Kasumi-1 (cell line): ENCODE results near the gene ZNF775.

Source experiments
- DNase-seq, 2 experiments: peaks; one replicate each; lab custom pipeline; 2025; lab: John Stamatoyannopoulos, UW

Gene ZNF775

GRCh38 chr7:150378853-150379440 lies at the start of gene ZNF775:
Gene ZNF775, plus strand, starts transcription at chr7:150379330. Its CDS starts 9,141 bp downstream, at chr7:150388471.
- DNase-seq = peak; percentile 91 to 93

- no peak for DNase-seq
These were observed 49.6 kb upstream of the ZNF775 start for GRCh38 chr7:150329331-150330120.

GRCh38 chr7:150330211-150330885 lies 48.8 kb upstream of the ZNF775 start:
- no peak for DNase-seq

GRCh38 chr7:150332852-150333635 lies 46.1 kb upstream of the ZNF775 start:
- DNase-seq = no peak

- DNase-seq = no peak
These were observed 45.5 kb upstream of the ZNF775 start for GRCh38 chr7:150333659-150334058.

- DNase-seq = no peak
These were observed 45.0 kb upstream of the ZNF775 start for GRCh38 chr7:150334108-150334507.

GRCh38 chr7:150335108-150335773 lies 43.9 kb upstream of the ZNF775 start:
- no peak for DNase-seq

- DNase-seq = no peak
These were observed 43.4 kb upstream of the ZNF775 start for GRCh38 chr7:150335774-150336112.

- DNase-seq = no peak
These were observed 42.4 kb upstream of the ZNF775 start for GRCh38 chr7:150336746-150337145.

GRCh38 chr7:150337179-150337578 lies 42.0 kb upstream of the ZNF775 start:
- DNase-seq = no peak

- peak in 1 of 2 experiments; percentile 37 for DNase-seq
These were observed 41.5 kb upstream of the ZNF775 start for GRCh38 chr7:150337659-150338081.

GRCh38 chr7:150338166-150338829 lies 40.8 kb upstream of the ZNF775 start:
- DNase-seq = peak in 1 of 2 experiments; percentile 41

- DNase-seq = no peak
These were observed 39.7 kb upstream of the ZNF775 start for GRCh38 chr7:150339409-150339809.

GRCh38 chr7:150340024-150340749 lies 38.9 kb upstream of the ZNF775 start:
- DNase-seq = no peak

- DNase-seq = no peak
These were observed 38.3 kb upstream of the ZNF775 start for GRCh38 chr7:150340875-150341262.

- no peak for DNase-seq
These were observed 37.6 kb upstream of the ZNF775 start, which contains the start of gene RARRES2 for GRCh38 chr7:150341263-150342120. Gene RARRES2, minus strand, starts transcription at chr7:150341629. Its CDS starts 1,020 bp downstream, at chr7:150340609.

GRCh38 chr7:150342121-150342408 lies 37.1 kb upstream of the ZNF775 start:
- no peak for DNase-seq

GRCh38 chr7:150343225-150343624 lies 35.9 kb upstream of the ZNF775 start:
- no peak for DNase-seq

GRCh38 chr7:150344299-150344698 lies 34.8 kb upstream of the ZNF775 start:
- no peak for DNase-seq

GRCh38 chr7:150345012-150345411 lies 34.1 kb upstream of the ZNF775 start:
- no peak for DNase-seq
